IPS DF 4.7 (cell line): Measurements from ENCODE around the gene ORC2.

Source experiments
- DNase-seq: peaks from one replicate; pipeline ENCODE4 v3.0.0-alpha.2; 2013; ENCODE audit warnings: low spot score; ENCODE audit errors: extremely low read depth

Gene ORC2

DNA sequence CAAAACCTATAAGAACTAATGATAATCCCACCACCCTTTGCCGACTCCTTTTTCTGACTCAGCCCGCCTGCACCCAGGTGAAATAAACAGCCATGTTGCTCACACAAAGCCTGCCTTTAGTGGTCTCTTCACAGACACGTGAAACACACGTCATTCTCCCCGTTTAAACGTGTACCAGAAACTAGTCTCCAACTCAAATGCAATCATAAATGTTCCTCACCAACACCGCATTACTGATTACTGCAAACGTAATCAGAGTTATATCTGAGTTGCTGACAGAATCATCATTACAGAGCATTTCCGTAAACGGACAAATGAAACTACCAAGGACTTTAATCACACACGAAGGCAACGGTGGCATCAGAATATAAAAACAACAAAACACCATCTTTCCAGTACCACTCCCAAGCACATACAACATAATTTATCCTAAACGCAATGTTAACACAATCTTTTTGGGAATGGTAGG is 100.9 kb downstream of the ORC2 start:
- DNase-seq = no peak

DNA sequence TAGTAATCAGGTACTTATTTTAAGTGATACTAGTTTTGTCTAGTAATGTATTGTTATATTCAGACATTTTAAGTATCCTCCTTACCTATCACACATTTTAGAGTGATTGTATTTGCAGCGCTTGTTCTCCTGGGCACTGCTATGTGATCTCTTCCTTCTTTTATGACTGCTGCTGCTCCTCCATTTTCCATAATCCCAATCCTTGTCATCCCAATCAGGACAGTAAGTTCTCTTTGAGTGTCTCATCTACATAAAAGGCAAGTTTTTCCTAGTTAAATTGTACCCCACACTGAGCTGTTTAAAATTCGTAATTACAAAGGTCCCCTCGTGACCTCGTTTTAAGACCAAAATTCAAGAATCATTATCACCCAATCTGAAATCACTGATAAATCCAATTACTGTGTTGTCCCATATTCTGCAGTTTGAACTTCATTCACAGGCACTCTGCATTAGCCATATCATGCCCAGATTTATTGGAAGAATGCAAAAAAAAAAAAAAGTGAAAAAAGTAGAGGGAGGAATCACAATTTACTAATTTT is 101.8 kb downstream of the ORC2 start:
- DNase-seq = no peak

- DNase-seq = no peak
These were observed 103.2 kb downstream of the ORC2 start for GRCh38 chr2:200860092-200860795.
